HG03280 (cell line): ENCODE measurements around the gene PARVG.

ENCODE experiments used
- ATAC-seq: cut with Tn5 transposase; IDR thresholded peaks from one replicate; pipeline ENCODE4 v1.9.1; 2021; ENCODE audit warnings: mild to moderate bottlenecking, moderate library complexity; ENCODE audit not compliant: unreplicated experiment

Gene PARVG

DNA sequence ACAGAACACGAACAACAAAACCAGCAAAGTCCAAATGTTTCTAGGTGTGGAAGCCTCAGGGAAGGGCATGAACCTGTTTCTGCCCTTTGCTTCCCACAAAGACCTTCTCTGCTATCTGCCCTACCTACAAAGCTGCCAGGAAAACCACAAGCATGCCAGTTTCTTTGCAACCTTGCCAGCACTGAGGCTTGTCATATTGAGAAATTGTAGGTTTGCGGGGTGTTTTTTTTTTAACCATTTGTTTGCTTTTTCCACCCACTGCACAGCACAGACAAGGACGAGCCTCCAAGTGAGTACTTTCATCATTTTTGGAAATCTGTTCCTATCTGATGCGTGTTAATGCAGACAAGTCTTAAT is 12.8 kb downstream of the PARVG start:
- no peak for ATAC-seq

DNA sequence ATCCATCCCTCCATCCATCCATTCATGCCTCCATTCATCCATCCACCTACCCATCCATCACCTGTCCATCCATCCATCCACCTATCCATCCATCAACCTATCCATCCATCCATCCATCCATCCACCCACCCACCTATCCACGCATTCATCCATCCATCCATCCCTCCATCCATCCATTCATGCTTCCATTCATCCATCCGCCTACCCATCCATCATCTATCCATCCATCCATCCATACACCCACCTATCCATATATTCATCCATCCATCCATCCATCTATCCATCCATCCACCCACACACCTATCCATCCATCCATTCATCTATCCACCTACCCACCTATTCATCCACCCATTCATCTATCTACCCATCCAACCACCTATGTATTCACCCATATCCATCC is 13.8 kb downstream of the PARVG start:
- no peak for ATAC-seq

DNA sequence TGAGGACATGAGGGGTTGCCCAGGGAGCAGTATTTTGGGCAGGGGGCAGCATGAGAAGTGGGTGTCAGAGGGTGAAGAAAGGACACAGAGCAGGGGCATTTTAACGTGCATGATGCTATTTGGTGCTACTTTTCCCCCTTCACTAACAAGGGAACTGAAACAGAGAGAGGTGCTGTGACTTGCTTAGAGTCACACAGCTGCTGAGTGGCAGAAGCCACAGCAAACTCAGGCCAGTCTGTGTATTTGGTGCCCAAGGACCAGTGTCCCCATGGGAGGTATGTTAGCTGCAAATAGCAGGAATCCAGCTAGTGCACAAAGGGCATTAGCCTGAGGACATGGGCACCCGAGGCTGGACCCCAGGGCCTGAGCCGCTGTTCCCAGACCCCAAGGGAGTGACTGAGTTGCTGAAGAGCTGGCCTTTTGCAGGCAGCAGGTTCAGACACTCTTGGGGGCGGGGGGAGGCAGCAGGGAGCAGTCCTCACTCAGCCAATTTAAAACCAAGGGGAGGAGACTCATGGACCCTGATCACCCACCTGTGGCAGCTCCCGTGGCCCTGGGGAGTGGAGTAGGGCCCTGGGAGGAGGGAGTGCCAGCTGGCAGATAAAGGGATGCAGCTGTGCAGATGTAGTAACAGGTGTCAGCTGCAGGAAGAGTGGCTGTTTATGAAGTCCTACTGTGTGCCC is 14.6 kb downstream of the PARVG start:
- ATAC-seq: no peak

DNA sequence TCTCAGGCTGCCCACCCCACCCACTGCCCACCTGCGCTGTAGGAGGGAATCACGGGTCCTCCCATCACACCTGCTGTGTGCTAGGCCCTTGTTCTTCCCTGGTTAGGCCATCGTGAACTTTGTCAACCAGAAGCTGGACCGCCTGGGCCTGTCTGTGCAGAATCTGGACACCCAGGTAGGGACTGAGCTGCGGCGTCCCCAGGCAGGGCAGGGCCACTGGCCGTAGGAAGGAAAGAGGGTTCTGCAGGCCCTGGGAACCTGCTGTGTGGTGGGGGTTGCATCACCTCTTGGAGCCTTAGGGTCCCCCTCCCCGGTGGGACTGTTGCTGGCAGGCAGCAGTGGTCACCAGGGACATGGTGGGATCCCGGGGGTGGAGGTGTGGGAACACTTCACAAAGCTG is 15.5 kb downstream of the PARVG start:
- no peak for ATAC-seq

DNA sequence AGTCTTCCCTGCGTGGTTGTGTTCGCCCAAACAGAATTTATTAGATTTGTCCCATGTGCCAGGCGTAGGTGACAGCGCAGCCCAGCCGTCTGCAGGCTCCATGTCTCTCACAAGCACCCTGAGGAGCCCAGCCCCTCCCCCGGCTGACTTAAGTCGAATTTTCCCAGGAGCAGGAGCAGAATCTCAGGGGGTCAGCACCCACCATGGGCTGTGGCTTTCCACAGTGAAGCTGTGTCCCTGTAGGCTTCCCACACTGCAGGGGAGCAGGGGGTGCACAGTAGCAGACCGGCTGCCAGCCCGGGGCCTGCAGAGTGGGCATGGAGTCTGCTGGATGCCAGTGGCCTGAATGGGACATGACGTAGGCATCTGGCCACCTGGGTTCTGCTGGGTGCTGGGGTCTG is 16.0 kb downstream of the PARVG start:
- ATAC-seq: no peak

DNA sequence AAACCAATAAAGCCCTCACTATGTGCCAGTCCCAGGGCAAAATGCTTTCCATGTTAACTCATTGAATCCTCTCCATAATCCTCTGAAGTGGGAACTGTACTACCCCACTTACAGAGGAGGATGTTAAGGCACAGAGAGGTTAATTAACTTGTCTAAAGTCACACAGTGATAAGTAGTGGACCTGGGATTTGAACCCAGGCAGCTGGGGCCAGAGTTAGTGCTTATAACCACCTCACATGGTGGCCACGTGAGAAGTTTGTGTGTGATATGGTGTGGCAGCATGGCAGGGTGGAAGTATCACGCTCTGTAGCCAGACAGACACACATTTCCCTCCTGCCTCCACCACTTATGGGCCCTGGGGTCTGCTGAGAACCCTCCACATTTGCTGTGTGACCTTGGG is 16.5 kb downstream of the PARVG start:
- no peak for ATAC-seq

DNA sequence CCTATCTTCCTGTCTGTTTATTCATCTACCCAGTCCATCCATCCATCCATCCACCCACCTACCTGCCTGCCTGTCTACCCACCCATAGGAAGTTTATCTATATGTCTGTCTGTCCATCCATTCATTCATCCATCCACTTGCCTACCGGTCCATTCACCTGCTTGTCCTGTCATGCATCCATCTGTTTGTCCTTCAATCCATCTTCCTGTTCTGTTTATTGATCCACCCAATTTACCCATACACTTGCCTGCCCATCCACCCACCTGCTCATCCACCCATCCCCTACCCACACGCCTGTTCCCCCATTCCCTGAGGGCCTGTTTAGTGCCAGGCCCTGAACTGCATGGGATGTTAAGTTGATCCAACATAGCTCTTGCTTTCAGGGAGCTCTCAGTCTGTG is 18.4 kb downstream of the PARVG start:
- no peak for ATAC-seq

DNA sequence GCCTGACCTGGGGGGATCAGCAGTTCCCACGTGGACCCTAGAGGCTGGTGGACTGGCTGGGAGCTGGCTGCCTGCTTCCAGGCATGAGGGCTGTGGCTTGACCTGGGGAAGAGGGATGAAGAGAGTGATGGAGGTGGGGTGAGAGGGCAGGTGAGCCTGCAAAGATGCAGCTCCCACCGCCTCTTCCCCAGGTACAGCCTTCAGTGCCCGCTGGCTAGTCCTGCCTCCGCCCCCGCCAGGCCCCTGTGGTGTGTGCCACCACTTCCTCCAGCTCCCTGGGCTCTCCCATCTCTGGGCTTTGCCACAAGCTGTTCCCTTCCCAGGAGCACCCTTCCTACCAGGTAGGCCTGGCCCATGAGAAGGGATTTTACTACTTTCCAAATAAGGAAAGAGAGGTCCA is 19.1 kb downstream of the PARVG start:
- no peak for ATAC-seq

DNA sequence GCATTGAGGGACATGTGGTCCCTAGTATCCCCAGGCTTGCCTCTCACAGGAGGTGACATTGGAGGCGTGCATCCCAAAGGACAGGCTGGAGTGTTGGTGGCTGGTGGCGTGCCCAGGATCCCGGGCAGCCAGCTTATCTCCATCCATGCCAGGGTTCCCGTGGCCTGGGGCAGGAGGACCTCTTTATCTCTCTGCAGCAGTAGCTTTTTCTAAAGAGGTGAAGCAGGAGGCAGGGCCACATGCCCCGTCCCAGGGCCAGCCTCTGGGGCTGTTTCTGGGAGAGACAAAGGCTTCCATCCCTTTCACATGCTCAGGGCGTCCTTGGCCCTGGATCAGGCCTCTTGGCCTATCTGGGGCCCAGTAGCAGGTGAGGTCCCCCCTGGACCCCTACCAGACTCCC is 19.7 kb downstream of the PARVG start:
- no peak for ATAC-seq

DNA sequence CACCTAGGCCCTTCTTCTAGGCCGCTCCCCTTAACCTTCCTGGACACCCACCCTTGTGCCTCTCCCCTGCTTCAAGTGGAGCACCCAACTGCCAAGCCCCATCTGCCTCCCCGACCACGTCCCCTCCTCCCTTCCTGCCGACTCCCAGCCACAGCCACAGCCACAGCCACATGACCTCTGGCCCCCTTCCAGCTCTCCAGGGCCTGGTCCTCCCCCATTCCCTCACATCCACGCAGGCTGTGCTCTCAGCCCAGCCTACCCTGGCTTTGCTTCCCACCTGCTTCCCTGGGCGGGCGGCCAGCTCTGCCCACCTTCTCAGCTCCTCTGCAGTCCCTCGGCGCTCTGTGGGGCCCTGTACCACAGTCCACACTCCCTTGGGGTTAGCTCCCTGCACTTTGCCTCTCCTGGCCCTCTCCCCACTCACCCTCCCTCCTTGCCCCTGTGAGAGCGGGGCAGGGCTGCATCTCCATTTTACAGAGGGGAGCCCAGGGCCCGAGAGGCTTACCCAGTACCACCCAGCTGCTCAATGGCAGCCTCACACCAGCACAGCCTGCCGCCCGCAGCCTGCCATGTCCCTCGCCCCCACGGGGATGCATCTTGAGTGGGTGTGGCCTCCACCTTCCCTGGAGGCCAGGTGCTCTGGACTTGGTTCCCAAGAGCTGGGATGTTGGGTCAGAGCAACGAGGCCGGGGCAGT is 20.3 kb downstream of the PARVG start:
- ATAC-seq: no peak

DNA sequence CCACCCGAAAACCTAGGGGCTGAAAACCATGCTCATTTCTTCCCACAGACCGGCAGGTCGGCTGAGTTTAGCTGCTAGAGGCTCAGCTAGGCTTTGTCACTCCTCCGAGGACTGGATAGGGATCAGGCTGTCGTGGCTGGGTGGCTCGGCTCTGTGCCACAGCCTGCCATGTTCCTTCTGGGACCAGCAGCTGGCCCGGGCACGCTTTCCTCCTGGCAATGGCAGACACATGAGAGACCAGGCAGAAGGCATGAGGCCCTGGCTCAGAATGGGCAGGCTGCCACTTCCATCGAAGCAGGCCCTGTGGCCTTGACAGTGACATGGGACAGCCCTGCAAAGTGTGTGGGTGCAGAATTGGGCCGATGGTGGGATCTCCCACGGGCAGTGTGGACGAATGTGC is 20.9 kb downstream of the PARVG start:
- no peak for ATAC-seq

DNA sequence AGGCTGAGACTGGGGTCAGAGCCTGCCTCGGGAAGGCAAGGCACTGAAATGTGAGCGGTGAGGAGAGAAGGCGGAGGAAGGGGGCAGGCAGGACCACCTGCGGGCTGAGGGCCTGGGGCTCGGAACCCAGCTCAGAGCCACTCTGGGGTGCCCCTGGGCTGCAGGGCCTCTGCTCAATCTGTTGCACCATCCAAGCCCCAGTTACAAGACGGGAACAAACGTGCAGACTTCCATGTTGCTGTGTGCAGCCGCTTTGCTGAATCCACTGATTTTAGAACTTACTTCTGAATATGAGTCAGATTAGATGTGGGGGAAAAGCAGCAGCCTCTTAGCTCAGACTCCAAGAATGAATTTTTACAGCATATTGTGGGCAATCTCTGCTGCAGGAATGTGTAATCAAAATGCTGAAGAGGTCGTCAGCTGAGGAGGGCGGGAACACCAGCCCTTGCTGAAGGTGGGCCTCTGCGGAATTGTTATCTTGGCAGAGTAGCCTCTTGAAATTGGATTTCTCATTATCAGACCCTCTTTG is 21.6 kb downstream of the PARVG start:
- ATAC-seq: no peak

DNA sequence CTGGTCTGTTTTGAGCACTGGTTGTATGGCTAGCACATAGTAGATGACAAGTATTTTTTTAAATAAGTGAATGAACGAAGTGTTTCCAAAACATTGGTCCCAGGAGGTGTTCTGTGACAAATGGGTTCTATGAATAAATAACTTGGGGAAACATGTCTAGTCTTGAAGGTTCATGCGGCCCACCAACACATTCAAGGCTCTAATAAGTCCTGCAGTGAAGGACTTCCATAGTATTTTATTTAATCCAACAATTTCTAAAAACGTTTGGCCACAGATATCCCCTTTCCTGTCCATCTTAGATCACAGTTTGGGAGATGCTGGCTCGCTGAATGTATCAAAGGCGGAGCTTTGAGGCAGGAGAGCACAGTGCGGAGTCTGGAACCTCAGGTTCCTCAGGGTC is 22.5 kb downstream of the PARVG start:
- no peak for ATAC-seq

DNA sequence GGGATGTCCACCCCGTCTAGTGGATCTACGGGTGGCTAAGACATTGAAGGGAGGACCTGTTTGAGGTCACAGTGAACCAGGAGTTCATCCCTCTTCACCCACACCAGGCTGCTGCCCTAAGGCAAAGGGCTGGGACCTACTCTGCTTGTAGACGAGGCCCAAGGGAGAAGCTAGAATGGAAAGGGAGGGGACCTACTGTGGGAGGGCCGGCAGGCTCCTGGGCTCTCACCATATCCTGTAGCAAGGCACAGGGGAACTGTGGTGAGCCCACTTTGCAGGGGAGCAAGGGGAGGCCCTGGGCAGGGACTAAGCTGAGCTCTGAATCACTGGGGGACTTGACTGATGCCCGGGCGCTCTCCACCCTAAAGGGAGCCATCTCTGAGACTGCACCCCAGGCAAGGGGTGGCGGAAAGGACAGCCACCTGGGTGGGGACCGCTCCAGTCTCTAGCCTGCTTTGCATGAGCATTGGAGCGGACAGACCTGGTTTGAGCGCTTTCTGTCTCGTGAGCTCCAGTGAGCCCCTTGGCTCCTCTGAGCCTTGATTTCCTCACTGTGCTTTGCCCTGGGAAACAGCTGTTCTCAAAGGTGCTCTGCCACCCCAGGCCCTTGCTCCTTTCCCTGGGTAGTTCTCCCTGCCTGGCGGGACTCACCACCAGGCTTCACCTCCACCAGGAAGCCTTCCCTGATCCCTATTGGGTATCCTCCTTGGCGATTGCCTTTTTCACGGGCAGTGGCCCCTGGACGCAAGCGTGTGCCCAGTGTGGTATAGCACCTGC is 24.2 kb downstream of the PARVG start:
- ATAC-seq: no peak

DNA sequence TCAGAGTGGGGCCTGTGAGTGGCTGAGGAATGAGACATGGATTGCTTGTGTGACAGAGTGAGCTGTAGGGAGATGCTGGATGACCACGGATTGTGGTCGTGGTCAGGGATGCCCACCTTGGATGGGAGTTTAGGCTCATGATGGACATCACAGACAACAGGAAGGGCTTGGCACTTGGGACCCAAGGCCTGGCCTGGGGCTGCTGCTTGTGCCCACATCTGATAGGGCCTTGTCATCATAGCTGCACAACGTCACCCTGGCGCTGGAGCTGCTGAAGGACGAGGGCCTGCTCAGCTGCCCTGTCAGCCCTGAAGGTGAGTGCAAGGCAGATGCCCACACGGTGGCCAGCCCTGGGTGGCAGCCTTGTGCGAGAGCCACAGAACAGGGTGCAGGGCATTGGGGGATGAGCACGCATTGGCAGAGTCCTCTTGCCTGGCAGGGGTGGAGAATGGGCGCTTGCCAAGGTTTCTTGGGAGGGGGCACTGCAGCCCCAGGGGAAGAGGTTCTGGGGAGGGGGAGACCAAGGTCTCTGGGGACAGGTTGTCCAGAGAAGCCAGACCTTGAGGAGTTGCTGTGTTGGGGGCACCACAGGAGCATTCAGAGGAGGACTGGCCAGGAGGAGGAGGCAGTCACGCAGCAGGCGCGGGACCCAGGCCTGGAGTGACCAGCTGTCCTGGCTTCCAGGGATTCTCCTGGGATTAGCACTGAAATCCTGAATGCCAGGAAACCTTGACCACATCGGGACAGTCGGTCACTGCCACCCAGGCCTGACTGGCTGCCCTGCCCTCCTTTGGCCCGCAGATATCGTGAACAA is 25.0 kb downstream of the PARVG start:
- ATAC-seq: no peak

DNA sequence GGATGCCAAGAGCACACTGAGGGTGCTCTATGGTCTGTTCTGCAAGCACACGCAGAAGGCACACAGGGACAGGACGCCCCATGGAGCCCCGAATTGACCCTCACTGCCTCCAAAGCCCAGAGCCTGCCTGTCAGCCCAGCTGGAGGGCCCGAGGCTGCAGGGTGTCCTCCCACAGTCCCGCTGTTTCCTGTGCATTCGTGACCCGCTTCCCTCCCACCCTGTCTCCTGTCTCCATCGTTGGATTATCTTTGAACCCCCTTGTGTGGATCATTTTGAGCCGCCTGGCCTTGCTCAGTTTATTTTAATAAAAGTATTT is 25.6 kb downstream of the PARVG start:
- ATAC-seq: no peak

DNA sequence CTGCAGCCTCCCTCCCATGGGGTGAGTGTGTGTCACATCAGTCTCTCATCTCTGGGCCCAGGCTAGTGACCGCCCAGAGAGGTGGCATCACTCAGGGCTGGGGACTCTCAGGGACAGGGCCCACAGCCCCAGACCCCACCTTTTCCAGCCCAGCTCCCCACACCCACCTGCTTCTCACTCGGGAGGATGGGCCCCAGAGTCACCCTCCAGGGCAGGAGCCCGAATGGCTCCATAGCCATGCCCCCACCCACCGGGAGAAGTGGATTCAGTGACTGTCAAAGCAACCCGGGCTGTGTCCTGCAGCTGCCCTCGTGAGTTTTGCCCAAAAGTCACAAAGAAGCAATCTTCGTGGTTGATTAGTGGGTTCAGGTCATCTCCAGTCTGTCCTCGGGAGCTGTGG is 26.0 kb downstream of the PARVG start:
- ATAC-seq: no peak

DNA sequence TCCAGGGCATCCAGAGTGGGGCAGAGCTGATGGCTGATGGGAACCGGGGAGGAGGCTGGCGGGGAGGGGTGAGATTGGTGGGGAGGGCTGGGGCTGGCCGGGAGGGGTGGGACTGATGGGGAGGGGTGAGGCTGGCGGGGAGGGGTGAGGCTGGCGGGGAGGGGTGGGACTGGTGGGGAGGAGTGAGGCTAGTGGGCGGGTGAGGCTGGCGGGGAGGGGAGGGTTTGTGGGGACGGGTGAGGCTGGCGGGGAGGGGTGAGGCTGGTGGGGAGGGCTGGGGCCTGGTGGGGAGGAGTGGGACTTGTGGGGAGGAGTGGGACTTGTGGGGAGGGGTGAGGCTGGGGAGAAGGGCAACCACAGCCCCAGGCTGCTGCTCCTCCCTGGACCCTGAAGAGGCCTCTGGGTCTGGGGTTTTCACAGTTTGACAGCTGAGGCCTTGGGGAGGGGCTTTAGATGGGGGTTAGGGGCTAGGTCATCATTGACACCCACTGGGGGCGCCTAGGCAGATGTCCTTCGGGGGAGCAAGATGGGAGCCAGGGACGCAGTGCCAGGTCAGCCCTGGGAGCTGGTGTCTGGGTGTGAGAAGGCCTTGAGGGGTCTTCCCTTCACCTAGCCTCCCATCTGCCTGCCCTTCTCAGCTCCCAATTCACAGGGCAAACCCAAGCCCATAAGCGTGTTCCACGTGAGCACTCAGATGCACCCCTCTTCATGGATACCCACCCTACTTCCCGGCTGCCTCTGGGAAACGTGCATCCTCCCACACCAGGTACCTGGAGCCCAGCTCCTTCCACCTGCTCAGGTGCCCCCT is 26.7 kb downstream of the PARVG start:
- ATAC-seq: no peak

DNA sequence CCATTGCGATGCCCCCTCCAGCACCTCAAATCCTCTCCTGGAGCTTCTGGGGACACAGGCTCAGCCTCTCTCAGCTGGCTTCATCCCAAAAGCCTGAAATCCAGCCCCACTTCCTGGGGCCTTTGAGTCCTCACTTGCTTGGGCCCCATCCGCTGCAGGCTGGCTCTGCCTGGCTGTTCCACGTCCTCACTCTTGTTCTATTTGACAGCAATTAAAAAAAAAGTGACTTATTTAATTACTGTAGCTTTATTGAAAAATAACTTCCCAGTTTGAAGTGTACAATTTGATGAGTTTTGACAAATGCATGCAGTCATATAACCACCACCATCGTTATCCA is 27.2 kb downstream of the PARVG start:
- no peak for ATAC-seq

DNA sequence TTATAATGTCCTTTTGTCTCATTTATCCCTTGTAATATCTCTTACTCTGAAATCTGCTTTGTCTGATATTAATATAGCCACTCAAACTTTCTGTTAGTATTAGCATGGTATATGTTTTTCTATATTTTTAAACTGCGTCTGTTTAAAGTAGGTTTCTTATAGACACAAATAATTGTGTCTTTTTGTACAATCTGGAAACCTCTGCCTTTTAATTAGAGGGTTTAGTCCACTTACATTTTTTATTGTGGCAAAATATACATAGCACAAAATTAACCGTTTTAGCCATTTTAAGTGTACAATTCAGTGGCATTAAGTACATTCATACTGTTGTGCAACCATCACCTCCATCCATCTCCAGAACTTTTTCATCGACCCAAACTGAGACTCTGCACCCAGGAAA is 28.6 kb downstream of the PARVG start:
- ATAC-seq: no peak

DNA sequence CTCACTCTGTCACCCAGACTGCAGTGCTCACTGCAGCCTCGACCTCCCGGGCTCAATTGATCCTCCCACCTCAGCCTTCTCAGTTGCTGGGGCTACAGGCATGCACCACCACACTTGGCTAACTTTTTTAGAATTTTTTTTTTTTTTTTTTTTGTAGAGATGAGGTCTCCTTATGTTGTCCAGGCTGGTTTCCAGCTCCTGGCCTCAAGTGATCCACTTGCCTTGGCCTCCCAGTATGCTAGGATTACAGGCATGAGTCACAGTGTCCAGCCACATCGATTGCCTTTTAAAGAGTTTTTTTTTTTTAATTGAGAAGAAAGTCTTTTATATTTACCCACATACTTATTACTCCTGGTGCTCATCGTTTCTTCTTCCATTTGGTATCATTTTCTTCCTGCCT is 30.0 kb downstream of the PARVG start:
- ATAC-seq: no peak
